Measurements from ENCODE around the gene TFDP2.

DNA sequence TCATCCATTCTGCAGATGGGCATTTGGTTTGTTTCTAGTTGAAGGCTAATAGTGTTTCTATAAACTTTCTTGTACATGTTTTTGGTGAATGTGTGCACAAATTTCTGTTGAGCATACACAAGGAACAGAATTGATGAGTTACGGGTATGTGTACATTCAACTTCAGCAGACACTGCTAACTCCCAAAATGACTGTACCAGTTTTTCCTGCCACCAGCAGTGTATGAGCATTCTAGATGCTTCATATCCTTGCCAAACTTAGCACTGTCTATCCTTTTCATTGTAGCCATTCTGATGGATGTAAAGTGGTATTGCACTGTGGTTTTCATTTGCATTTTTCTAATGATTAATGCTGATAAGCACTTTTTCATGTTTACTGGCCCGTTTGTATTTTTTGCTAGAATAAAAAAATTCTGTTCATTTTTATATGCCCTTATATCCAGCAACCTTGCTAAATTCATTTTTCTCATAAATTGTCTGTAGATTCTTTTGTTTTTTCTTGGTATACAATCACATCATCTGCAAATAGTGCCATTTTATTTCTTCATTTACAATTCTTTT, 162.7 kb downstream of the TFDP2 start:
- TF ChIP-seq, protein P1, sequence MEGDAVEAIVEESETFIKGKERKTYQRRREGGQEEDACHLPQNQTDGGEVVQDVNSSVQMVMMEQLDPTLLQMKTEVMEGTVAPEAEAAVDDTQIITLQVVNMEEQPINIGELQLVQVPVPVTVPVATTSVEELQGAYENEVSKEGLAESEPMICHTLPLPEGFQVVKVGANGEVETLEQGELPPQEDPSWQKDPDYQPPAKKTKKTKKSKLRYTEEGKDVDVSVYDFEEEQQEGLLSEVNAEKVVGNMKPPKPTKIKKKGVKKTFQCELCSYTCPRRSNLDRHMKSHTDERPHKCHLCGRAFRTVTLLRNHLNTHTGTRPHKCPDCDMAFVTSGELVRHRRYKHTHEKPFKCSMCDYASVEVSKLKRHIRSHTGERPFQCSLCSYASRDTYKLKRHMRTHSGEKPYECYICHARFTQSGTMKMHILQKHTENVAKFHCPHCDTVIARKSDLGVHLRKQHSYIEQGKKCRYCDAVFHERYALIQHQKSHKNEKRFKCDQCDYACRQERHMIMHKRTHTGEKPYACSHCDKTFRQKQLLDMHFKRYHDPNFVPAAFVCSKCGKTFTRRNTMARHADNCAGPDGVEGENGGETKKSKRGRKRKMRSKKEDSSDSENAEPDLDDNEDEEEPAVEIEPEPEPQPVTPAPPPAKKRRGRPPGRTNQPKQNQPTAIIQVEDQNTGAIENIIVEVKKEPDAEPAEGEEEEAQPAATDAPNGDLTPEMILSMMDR (IDR thresholded peaks at IDR 0.05 in 8 of 11, conservative IDR thresholded peaks at IDR 0.05 in 3 of 11), result no peak
- TF ChIP-seq POLR2AphosphoS5 (IDR thresholded peaks at IDR 0.05), result no peak
